HCT116 (cell line): ENCODE data around the gene CCBE1.

ENCODE experiments used
- CEBPB ChIP-seq: IDR thresholded peaks from 2 replicates; pipeline ENCODE4 v1.6.1; 2012; ENCODE audit warnings: low read depth
- CTCF ChIP-seq, 3 experiments: fragments of 200-600 bp in 1 of 3; sonication (generic) in 1 of 3; IDR thresholded peaks in 2 of 3; conservative IDR thresholded peaks in 1 of 3; 2 replicates each; pipeline ENCODE4 v1.5.1; 2012 to 2017; ENCODE audit warnings: low read depth in 2 of 3, low read length in 2 of 3, antibody characterized with exemption in 1 of 3, borderline replicate concordance in 1 of 3, control low read depth in 1 of 3, mild to moderate bottlenecking in 1 of 3, mixed read lengths in 1 of 3, mixed run types in 1 of 3, moderate library complexity in 1 of 3; ENCODE audit not compliant: insufficient read depth in 1 of 3
- JUND ChIP-seq: IDR thresholded peaks from 2 replicates; pipeline ENCODE4 v1.6.1; 2012
- RAD21 ChIP-seq: IDR thresholded peaks from 2 replicates; pipeline ENCODE4 v1.6.1; 2012; ENCODE audit warnings: low read depth, mild to moderate bottlenecking

DNA sequence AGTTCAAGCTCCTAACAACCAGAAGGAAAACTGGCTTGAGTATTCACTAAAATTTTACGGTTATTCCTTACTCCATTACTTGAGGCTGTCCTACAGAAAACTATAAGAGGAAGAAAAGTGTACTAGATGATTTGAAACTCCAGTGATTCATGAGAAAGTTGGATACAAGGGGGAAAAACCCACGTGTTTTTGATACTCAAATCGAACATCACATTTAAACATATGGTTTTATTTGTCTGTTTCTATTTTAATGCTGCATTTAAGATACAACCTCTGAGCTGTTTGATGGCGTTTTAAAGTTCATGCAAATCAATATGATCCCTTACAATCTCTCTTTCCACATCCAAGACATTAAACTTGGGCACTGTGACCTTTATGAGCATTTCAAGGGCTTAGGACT is 213.1 kb downstream of the CCBE1 start:
- TF ChIP-seq CTCF (IDR thresholded peaks at IDR 0.05 in 2 of 3, conservative IDR thresholded peaks at IDR 0.05 in 1 of 3; ENCODE audit: borderline replicate concordance in 1 of 3, insufficient read depth in 1 of 3, low read depth in 2 of 3, low read length in 2 of 3) (no peak), JUND (no peak), CEBPB (no peak), RAD21 (no peak)
